NCI-H187 treated with DMSO at 0.1 percent for 48 hours (cell line): ENCODE measurements around the gene GATC.
"Not testable (repeated sequence)": the region's sequence is repeated elsewhere in the genome, so short reads cannot be mapped to it uniquely, and the experiment has no call there.

Source experiments
- DNase-seq: peaks from one replicate; lab custom pipeline; 2025; lab: John Stamatoyannopoulos, UW

Gene GATC

DNA sequence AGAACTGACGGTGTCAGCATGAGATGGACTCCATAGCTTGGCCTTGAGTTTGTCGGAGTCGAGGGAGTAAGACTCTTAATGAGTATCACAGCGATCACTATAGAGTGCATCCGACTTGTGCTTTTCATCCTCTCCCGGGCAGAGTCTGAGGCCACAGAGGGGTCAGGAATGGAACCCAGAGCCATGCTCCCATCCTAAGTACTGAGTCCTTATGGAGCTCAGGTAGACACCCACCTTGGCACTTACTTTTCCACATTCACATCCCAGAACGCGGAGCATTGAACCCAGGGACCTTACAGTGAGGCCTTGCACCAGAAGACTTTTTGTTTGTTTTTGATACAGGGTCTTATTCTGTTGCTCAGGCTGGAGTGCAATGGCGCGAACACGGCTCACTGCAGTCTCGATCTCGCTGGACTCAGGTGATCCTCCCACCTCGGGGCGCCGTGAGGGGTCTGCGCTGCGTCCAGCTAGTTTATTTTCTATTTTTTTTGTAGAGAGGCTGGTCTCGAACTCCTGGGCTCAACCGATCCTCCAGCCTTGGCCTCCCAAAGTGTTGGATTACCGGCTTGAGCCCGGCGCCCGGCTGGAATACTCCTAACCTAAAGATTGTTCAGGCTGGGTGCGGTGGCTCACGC lies 24.0 kb downstream of the GATC start:
- DNase-seq, result no peak

DNA sequence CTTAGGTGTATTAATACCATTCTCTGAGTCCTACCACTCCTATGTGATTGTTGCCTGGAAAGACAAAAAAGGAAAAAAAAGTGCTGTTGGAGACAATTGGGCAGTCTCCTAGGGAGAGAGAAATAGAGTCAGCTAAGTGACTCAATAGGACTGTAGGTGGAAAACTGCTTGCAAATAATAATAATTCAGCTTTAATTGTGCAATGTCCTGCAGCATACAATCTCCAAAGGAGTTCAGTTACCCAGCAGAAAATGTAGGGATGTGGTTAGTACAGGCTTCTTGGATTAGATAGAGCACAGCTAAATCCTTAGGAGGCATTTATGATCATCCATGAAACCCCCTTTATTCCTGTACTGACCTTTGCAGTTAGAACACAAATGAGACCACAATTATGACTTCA lies 26.3 kb downstream of the GATC start:
- no peak for DNase-seq

DNA sequence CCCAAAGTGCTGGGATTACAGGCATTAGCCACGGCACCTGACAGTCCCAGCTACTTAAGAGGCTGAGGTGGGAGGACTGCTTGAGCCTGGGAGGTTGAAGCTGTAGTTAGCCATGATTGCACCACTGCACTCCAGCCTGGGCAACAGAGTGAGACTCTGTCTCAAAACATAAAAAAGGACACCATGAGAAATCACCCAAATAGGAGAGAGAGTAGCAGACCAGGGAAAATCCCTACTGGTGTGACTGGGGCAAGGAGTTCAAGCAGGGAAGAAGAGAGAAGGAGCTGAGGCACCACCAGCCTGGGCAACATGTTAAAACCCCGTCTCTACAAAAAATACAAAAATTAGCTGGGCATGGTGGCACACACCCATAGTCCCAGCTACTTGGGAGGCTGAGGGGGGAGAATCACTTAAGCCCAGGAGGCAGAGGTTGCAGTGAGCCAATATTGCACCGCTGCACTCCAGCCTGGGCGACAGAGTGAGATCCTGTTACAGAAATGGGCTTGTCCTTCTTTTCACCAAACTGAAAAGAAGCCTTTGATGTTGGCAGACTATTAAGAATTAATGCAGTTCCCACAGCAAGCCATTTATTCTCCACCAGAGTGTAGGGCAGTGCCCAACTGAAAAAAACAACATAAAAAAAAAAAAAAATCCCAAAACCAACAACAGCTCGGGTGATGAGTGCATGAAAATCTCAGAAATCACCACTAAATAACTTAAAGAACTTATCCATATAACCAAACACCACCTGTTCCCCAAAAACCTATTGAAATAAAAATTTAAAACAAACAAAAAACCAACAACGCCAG lies 27.8 kb downstream of the GATC start:
- no peak for DNase-seq

DNA sequence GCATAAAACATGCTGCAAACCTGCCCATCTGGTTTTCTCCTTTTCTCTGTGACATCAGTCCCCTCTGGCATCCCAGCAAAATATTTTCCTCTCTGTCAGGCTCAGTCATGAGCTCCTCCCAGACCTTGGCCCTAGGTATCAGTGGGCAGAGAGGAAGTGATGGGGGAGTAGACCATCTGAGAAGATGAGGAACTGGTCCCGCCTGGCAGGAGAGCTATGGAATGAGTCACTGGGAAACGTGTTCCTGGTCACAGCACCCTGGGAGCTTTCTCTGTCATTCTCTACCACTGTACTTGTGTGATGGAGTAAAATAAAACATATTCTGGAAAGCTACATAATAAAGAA lies 28.3 kb downstream of the GATC start:
- no peak for DNase-seq

DNA sequence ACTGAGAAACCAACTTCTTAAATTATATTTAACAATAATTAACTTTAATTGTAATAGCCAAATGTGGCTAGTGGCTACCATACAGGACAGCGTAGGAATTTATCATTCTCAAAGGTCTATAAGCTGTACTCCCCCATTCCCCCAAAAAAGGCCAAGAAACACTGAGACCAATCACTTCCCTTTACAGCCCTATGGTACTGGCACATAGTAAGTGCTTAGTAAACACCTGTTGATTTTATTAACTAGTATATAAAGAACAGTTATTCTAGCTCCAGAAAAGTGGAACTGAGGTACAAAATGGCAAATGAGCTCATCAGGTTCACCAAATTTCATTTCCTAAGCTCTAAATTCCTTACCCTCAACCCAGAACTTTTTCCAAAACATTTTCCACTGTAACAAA lies 29.4 kb downstream of the GATC start:
- no peak for DNase-seq

DNA sequence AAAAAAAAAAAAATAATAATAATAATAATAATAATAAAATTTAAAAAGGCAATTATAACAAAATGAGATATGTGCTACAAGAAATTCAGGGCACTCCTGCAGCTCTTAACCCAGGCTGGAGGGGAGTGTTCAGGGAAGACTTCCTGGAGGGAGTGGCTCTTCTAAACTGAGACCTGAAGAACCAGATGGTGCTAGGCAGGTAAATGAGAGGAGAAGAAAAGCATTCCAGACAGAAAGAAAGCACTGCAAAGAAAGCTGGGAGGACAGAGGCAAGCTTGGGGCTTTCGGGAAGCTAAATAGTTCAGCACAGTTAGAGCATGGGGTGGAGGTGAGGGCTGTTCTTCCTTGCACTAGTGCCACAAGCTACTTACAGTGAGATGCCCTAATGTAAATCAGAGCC lies 33.2 kb downstream of the GATC start:
- no peak for DNase-seq

DNA sequence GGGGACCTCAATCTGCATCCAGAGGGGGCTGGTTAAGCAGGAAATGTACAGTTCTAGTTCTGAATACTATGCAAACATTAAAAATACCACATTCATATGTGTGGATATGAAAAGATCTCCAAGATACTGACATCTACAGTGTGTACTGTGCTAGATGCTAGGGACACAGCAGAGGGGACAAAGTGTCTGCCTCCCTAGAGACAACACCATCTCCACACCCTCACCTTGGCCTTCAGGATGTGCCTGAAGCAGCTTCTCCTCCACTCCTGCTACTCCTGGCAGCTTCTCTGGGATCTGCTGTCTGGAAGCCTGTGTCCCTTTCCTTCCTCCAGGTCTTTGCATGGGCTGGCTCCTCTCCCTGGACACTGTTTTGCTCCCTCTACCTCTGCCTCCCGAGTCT lies 34.0 kb downstream of the GATC start:
- no peak for DNase-seq

DNA sequence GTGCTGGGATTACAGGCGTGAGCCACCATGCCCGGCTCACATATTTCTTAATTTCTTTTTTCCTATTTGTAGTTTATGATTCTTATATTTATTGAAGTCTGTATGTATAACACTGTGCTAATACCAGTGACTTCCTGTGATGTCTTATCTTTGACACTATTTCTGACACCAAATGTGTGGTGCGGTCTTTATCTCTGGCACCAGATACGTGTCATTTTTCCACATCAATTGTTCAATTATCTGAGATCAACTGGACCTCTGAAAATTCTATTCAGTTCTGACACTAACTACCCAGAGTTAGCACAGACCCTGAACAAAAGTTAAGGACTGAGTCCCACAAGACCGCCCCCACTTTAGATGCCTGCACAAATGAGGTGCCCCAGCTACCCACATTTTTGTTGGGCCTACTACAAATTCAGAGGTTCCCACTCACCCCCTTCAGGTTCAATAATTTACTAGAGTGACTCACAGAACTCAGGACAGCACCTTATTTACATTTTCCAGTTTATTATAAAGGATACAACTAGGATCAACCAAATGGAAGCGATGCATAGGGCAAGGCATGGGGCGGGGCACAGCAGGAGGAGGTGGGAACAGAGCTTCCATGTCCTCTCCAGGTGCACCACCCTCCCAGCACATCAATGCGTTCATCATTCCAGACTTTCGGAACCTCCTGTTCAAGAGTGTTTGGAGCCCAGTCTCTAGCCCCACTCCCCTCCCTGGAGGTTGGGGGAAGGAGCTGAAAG lies 35.0 kb downstream of the GATC start:
- no peak for DNase-seq

DNA sequence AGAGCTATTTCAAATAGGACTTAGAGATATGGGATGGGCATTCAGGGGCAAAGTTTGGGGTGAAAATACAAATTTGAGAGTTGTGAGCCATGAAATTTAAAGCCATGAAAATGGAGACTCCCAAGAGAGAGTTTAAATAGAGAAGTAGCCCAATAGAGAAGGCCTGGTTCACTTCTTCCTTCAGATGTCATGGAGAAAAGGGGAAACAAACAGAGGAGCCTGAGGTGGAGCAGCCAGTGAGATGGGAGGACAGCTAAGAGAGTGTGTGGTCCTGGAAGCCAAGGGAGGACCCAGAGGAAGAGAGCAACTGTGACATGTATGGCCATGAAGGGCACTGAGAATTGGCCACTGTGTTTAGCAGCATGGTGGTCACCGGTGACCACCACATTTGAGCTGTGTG lies 37.4 kb downstream of the GATC start:
- DNase-seq, result no peak

DNA sequence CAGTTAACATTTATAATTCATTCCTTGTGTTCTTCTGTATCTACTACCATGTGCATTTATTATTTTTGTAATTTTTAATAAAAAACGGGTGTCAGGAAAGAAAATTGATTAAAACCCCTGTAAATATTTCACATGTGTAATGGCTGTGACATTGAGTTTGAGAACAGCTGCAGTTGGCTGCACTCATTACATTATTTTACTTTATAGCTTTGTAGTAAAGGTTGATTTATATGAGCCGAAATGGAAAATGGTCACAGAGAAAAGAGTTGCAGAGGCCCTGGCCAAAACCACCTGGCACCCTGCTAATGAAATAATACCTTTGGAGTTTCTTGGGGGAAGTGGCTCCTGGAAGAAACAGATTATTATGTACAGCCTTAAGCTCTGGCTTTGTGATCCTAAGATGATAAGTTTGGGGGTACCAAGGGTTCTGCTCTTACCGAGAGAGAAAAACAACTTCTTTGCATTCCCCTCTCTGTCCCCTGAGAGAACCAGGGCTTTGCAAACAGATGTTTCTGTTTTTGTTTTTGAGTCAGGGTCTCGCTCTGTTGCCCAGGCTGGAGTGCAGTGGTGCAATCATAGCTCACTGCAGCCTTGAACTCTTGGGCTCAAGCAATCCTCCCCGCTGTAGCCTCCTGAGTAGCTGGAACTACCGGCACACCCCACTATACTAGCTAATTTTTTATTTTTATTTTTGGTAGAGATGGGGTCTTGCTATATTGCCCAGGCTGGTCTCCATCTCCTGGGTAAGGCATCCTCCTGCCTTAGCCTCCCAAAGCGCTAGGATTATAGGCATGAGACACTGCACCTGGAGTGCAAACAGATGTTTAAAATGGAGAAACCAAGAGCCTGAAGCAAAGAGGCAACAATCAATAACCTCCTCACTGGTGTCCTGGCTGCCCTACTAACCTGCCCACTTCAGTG lies 40.0 kb downstream of the GATC start:
- DNase-seq, result no peak

DNA sequence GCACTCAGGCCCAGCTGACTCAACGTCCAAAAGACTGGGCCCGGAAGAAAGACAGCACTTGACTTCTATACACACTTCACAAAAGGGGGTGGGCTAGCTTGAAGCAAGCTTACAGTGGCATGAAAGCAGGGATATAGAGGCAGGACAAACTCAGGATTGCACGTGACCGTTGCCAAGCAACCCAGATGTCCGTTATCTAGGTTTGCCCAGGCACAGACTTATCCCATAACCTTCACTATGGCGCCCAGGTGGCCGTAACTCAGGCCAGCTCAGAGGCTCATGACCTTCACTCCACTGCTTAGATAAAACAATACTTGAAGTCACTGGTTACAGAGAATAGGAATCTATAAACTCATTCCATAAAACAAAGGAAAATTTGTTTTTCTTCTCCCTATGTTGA lies 41.3 kb downstream of the GATC start:
- not testable (repeated sequence) for DNase-seq

DNA sequence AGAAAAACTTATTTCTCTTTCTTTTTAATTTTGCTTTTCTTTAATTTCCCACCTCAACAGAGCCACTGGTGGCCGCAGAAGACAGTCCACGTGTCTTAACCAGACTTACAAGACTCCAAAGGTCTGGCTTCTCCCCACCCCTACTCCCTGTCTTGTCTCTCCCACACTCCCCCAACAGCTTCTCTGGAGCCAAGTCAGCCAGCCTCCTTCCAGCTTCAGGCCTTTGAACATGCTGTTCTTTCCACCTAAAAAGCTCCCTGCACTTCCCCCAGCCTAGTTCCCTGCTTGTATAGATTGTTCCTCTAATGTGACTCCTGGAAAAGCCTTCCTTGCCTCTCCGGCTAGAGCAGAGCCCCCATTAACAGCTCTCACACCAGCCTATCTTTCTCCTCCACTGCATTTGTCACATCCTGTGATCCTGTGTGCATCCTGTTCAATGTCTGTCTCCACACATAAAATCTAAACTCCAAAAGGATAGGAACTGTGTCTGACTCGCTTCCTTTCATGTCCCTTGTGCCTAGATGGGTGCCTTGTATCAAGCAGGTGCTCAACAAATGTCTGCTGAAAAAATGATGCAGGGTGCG lies 41.9 kb downstream of the GATC start:
- DNase-seq, result no peak

DNA sequence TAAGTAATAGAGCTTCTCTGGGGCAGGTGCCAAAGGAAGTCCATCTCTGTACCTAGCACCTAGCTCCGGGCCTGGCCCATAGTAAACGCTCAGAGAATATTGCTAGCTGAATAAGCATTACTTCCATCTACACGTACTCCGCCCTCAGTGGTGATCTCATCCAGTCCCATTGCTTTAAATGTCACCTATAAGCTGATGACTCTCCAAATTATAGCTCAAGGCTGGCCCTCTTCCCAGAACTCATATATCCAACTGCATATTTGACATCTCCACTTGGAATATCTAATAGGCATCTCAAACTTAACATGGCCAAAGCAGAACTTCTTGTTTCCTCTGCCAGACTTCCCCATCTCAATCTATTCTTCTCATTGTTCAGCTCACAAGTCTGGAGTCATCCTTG lies 42.8 kb downstream of the GATC start:
- no peak for DNase-seq

DNA sequence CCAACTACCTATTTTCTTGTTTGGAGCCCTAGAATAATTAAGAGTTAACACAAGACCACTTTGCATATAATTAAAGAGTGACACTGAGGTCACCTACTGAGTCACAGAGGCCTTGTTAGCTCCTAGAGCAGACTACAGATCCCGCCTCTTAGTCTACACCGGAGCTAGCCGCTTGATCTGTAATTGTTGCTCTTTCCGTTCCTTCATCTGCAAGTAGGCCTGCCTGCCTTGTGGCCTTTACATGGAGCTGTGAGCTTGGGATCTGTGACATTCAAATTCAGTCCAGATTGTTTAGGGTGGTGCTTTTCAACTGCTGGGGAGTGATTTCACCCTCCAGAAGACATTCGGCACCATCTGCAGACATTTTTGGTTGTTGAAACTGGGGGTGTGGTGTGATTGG lies 44.1 kb downstream of the GATC start:
- DNase-seq, result no peak

DNA sequence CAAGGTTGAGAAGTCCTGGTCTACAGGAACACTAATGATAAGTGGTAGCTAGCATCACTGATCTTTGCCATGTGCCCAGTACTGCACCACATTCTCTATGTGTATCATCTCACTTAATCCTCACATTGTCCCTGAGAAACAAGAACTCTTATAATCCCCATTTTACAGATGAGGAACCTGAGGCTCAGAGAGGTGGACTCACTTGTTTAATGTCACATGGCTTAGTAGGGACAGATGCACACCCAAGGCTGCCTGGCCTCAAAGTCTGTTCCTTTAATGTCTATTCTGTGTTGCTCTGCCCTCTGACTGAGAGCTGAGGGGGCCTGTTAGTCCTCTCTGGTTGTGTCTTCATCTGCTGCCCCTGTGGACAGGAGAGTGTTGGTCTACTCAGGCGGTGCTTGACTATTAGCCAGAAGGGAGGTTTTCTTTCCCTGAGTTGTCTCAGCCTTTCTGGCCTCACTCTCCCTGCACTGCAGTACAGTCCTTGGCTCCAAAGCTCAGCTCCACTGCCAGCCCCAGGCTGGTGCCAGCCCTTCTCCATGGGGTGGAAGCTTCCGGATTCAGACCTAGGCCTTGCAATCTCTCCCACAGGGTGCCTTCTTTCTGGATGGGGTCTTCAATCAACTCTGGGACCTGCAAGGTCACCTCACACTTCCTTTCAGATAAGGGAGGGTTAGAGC lies 44.7 kb downstream of the GATC start:
- no peak for DNase-seq

DNA sequence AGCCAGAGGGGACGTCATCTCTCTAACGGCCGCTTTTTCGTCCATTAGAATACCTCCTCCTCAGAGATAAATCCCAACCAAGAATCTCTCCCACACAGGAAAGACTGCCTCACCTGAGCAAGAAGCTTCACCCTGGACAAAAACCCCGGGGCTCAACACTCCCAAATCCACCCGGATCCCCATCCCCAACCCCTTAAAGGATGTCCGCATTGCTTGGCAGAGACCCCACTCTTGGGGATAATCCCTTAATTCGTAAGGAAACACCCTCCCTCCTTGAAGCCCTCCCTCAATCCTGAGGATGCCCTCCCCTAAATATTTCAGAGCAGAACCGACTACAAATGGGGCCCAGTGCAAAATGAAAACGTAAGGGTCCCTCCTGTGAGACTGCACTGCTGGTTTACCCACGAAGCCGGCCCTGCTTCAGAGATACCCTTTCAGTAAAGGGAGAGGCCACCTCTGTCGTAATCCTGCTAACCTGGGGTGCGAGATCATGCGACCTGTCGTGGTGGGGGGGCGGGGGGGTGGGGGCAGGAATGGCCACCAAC lies 49.0 kb downstream of the GATC start:
- DNase-seq, result no peak

DNA sequence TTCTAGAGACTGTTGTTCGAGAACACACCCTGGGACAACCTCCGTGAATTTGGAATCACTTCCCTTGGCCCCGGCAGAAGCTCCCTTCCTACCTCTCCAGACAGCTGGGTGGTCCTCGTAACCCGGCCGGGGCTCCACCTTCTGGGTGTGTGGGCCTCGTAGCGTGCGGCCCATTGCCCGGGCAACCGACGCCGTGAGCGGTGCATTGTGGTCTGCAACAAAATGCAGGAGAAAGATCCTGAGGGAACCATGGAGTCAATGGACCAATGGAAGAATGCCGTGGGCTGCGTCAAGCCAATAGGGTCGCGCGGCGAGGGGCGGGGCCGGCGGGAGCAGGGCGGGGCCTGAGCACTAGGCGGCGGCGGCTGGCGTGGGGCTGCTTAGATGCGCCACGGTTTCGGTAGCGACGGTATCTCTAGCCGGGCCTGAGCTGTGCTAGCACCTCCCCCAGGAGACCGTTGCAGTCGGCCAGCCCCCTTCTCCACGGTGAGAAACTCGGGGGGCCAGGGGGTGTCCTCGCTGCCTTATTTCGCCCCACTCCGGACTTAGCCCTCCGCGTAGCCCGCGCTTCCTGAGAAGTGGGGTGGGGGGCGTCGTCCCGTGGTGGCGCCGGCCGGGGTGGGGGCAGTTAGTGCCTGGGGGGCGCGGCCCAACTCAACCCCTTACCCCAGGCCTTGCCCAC lies 49.6 kb downstream of the GATC start, which contains the start of gene DYNLL1:
Gene DYNLL1, plus strand, starts transcription at position 383 of the 682 bp plus-strand sequence. CDS start 309 bp downstream, outside the sequence.
- peak; percentile 65 for DNase-seq

DNA sequence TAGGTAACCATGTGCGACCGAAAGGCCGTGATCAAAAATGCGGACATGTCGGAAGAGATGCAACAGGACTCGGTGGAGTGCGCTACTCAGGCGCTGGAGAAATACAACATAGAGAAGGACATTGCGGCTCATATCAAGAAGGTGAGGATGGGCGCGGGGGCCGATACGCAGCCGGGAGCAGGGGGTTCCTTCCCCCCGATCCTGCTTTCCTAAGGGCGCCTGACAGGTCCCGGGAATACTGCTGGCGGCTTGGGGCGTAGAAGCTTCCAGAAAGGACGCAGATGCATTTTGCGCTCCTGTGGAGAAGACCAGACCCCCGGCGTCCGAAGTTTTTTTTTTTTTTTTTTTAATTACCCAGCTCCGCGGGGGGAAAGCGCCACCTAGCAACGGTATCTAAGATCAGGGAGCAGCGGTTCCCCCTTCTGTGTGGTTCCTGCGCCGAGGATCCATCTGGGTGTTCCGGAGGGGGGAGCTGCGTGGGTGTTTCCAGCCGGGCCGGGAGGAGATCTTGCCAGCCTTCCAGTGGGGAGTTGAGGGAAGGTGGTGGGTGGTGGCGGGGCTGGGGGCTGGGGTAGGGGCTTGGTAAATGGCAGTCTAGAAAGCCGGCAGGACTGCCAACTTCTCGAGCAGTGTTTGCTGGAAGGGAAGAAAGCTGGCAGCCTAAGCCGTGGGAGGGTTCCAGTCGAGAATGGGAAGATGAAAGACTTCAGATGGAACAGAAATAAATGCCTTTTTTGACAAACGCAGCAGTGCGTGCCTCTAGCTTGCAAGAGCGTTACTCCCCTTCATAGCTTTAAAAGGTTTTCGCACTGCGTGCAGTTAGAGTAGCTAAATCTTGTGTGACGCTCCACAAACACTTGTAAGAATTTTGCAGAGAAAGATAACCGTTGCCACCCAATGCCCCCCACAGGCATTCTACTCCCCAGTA lies 50.4 kb downstream of the GATC start:
- no peak for DNase-seq

DNA sequence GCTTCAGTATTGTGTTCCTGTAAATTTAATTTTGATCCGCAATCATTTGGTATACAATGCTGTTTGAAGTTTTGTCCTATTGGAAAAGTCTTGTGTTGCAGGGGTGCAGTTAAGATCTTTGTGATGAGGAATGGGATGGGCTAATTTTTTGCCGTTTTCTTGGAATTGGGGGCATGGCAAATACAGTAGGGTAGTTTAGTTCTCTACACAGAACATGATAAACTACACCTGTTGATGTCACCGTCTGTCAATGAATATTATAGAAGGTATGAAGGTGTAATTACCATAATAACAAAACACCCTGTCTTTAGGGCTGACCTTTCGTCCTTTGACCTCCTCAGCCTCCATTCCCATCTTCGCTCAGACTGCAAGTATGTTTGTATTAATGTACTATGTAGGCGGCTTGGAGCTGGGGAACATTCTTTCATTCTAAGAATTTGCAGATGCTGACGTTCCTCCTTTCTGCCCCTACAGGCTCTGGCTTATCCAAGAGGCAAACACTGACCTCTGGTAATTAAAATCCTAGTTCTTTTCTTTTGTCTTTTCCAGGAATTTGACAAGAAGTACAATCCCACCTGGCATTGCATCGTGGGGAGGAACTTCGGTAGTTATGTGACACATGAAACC lies 51.4 kb downstream of the GATC start:
- DNase-seq, result no peak
